Activated CD4-positive, alpha-beta T cell treated with anti-CD3 and anti-CD28 coated beads, Interleukin-2, amount 50 U/mL, for 24 hours (primary cell): ENCODE data around the gene MEOX2.

Experiments used
- DNase-seq, 2 donors: peaks; one replicate each; pipeline ENCODE4 v3.0.0-alpha.2; 2020; ENCODE audit warnings: low read depth in 1 of 2, low spot score in 1 of 2

The MEOX2 gene

GRCh38 chr7:15686295-15686956, at the start of gene MEOX2:
TSS of gene MEOX2 (minus strand) at chr7:15686683. CDS start at chr7:15686402, 281 bp downstream.
- DNase-seq: no peak

- no peak for DNase-seq
These were observed 43.3 kb upstream of the MEOX2 start for GRCh38 chr7:15729746-15730145.

- no peak for DNase-seq
These were observed 38.6 kb upstream of the MEOX2 start for GRCh38 chr7:15725051-15725450.

DNA sequence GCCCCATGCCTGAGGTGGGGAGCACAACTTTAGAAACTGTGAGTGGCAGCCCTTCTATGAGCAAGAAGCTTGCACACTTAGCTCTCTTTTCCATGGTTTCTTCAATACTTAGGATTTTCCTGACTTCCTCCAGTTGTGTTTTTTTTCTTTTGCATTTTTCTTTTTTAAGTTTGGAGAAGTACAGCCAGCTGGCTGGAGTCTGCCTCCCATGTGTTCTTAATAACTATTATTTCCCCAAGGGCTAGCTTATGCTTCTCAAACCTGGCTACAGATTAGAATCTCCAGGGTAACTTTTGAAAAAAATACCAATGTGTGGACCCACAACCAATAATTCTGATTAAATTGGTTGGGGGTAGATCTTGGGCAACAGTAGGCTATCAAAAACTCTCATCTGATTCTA, 37.4 kb upstream of the MEOX2 start:
- no peak for DNase-seq

GRCh38 chr7:15720849-15721471, 34.5 kb upstream of the MEOX2 start:
- no peak for DNase-seq

GRCh38 chr7:15719311-15719710, 32.8 kb upstream of the MEOX2 start:
- no peak for DNase-seq

DNA sequence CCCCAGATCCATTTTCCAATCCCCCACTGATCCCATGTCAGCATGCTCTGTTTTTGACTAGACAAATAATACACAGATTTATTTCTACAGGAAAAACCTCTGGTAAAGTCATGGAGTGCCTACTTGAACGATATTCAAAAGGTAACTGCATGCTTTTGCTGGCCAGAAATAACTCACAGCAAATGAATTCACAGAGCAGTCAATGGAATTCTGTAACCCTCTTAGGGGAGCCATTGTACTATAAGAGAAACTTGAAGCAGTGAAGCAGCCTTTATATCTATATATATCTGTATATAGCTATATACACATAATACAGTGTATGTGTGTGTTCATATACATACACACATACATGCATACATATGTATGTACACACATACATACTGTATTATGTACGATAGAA, 29.0 kb upstream of the MEOX2 start:
- DNase-seq: no peak

GRCh38 chr7:15709978-15710377, 23.5 kb upstream of the MEOX2 start:
- DNase-seq: no peak

DNA sequence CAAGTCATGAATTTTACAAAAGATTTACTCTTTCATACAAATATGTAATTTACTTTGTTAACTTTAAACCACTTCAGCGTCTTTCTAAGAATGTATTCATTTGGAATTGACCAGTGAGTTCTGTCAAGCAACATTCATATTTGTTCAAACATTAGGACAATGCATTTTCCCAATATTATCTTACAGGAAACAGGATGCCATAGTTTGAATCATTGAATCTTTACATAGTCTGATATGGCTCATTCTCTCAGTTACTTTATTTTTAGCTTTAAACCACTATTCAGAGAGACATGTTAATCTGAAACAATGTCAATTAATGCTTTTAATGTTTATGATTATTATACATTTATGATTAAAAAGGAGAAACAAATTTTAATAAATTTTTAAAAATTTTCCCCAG, 21.1 kb upstream of the MEOX2 start:
- no peak for DNase-seq

DNA sequence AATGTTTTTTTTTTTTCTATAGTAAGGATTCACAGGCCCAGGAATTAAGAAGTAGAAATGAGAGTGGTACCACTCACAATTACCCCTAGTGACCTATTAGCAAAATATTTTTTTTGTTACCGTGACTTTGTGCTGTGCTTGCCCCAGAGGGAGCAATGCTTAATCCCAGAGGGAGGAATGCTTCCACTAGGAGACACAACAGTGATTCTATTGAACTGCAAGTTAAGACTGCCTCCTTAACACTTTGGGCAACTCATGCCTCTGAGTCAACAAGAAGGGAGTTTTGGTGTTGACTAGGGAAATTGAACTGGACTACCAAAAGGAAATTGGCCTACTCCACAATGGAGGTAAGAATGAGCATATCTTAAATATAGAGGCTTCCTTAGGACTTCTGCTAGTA, 17.2 kb upstream of the MEOX2 start:
- DNase-seq: no peak

DNA sequence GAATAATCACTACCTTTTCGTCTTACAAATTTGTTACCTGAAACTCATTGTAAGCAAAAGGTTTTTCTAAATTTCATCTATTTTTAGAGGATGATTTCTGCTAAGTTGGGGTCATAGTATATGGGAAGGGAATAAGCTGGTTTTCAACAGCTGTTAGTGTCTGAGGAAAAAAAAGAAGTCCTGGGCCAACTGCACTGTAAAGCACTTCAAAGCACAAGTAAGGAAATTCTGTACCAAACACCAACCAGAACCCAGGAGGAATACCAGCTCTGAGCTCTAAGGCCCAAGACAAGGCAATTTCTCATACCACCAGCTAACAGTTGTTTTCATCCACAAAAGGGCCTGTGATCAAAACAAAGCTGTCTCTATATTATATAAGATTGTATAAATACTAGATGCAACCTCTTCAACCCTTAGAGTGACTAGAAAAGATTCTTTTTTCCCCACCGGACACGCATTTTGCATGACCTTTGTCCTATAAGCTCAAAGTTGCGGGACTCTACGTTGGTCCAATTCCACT, 6.1 kb upstream of the MEOX2 start:
- DNase-seq: no peak

DNA sequence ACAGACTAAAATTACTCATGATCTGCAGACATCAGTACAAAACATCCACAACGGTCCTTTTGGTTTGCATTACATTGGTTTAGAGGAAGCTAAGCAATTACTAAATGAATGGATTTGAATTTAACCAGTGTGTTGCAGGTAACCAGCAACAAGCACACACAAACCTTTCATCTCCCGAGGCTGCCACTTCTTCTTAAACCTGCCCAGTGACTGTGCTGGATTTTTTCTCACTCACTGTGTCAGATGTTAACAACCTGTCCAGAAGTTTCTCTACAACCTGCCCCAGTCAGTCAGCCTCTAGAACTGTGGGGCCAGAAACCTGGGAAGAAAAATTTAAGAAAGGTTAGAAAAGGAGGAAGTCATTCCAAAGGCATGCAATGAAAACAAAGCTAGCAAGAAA, 2.4 kb upstream of the MEOX2 start:
- no peak for DNase-seq

GRCh38 chr7:15688279-15688626, 1.8 kb upstream of the MEOX2 start:
- DNase-seq: no peak

DNA sequence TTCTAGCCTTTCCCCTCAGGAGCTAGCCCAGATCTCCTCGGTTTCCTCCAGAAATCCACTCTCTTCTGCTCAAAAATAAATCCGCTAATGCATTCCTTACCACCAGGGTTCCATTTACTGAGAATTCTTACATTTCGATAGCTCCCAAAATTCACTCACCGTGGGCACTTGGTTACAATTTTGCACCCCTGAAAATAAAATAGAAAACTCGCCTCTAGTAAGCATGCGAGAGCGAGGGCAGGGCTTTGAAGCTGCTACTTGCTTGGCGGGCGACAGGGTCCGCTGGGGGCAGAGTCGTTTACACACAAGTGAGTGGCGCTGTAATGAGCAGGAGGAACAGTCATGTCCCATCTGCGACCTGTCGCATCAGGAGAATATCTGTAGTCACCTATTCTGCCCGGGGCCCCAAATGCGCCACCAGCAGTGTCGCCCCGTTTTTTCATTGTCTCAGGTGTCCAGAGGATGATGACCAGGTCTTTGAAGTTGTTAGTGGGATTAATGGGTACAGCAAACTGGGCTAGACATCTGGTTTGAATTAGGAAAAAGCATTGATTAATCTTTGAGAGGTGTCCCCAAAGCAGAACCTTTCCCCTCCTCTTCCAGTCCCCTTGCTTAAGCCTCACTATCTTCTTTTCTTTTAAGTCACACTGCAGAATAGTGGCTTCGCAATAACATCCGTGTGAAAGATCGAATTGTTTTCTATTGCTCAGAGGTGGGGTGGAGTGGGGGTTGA, 1.2 kb upstream of the MEOX2 start:
- DNase-seq: no peak

GRCh38 chr7:15686957-15687545, 568 bp upstream of the MEOX2 start:
- no peak for DNase-seq

GRCh38 chr7:15685358-15686294, 857 bp downstream of the MEOX2 start:
- DNase-seq: no peak

- DNase-seq: no peak
These were observed 1.6 kb downstream of the MEOX2 start for GRCh38 chr7:15684871-15685270.

DNA sequence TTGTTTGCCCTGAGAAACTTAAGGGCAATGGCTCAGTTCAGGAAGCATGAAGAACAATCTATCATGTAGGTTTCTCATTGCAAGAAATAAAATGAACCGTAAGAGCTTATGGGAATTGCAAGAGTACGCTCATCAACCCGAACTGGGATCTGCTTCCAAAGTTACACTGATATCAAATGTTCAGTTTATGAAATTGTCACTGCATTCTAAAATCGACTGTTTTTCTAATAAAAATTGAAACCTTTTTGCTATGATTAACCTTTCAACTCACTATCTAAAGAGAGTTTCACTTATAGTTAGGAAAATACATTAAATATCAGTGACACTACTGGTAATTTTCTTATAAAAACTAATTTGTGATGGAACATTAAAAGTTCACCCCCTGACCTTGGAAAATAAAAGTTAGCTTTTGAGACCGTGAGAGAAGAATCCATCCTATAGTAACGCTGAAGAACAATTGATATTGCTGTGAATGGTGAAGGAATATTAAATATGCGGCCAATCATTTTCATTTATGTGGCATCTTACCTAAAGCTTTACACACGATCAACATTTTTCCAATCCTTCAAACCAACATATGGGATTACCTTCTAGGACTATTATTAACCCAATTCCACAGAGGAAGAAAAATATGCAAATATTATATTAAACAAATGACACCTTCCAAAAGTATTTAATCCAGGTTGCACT, 2.2 kb downstream of the MEOX2 start:
- DNase-seq: no peak

GRCh38 chr7:15682751-15683245, 3.7 kb downstream of the MEOX2 start:
- DNase-seq: no peak

- no peak for DNase-seq
These were observed 4.4 kb downstream of the MEOX2 start for GRCh38 chr7:15682111-15682510.
